ENCODE data around the gene TOP2A.

The TOP2A gene

GRCh38 chr17:40451420-40451819 is 33.7 kb upstream of the TOP2A start:
- no peak for DNase-seq

- DNase-seq: peak; percentile 53
These were observed 32.5 kb upstream of the TOP2A start for GRCh38 chr17:40450175-40450574.

DNA sequence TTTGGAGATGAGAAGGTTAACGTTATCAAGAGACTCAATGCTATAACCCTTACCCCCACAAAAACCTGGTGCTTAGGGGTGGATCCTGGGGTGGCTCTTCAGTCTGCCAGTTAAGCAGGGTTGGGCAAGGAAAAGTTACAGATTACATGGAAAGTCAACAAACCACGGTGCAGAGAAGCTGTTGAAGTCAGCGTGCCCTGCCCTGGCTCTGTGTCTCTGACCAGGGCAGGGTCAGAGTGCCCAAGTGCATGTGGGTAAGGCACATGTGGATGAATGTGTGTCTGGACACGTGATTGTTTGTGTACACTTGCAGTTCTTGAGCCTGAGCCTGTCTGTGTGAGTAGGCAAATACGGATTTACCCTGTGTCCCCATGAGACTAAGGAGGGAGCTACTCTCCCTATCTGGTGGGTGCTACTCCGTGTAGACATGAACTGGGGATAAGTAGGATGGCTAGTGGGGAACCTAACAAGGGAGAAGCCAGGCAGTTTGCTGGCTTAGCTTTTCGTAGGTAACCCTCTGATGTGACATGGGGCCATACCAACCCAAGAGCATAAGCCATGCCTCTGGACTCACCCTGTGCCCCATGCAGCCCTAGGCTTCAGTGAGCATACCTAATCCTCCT is 31.1 kb upstream of the TOP2A start:
- no peak for DNase-seq

- DNase-seq: no peak
These were observed 30.5 kb upstream of the TOP2A start for GRCh38 chr17:40448213-40448638.

DNA sequence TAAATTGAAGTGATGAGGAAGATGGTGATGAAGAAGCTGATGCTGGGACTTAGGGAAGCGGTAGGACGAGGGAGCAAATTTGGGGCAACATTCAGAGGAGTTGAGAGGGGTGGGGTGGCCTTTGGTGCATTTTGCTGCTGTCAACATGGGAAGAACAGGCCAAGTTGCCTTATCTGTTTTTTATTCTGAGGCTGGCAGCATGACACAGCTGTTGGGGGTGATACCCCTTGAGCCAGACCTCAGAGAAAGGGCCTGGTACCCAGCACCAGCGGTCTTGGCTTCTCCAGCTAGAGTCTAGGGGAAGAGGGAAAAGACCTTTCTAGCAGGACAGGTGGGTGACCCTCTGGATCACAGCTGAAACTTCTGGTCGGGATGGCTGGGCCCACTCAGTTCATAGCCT is 30.1 kb upstream of the TOP2A start:
- DNase-seq: no peak

DNA sequence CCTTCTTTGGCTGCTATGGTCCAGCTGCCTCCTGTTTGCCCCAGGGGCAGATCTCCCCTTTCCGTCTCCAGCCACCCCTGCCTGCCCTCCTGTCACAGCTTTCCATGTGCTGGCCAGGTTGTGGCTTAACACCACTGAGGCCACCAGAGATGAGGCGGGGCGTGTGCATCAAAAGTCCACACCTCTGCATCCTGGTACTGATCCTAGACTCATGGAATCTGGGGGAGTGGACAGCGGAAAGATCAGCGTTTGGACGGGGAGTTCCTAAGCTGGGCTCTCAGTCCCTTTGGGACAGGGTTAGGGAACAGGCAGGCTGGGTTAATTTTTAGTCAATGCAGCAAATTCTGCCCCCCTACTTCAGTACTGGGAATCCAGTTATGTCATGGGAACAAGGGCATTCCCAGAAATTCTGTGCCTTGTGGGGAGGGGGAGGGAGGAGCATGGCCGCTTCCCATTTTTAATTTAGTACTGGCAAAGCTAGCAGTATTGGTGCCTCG is 29.5 kb upstream of the TOP2A start:
- no peak for DNase-seq

GRCh38 chr17:40445751-40446468 is 28.2 kb upstream of the TOP2A start:
- DNase-seq: no peak

DNA sequence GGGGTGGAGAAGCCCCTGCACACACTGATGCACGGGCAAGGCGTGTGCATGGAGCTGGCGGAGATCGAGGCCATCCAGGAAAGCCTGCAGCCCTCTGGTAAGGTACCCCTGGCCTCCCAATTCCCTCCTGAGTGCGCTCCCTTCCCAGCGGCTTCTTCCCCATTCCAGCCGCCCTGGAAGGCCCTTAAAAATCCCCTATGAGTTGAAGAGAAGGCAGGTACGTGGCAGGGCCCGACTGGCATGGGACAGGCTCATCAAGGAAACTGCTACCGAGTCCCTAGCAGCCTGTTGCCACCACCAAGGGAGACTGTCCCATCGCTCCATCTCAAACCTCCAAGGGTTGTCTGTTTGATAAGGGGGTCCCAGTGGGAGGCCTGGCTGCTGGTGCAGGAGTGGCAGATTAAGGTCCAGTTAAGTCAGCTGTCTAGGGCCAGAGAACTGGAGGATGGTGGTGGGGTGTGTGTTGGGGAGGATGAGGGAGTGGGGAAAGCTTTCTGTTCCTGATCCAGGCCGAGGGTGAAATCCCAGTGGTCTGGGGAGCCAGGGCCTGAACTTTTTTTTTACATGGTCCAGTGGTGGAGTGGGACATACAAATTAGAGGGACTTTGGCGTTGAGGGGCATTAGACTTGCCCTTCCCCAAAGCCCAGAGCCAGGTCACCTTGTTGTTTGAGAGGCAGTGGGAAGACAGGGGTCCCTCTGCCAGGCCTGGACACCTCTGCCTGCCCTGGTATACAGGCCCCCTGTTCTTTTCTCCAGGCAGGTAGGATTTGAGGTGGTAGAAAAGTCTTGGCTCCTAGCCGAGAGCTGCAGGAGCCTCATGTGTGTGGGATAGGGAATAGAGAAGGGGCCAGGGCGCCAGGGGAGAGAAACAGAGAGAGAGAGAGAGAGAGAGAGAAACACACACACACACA is 26.5 kb upstream of the TOP2A start:
- no peak for DNase-seq

- DNase-seq: peak; percentile 69
These were observed 25.7 kb upstream of the TOP2A start, which contains the start of gene IGFBP4 for GRCh38 chr17:40443196-40443987. TSS of gene IGFBP4 (plus strand) at chr17:40443450. CDS start at chr17:40443736, 286 bp downstream.

GRCh38 chr17:40442392-40443195 is 24.9 kb upstream of the TOP2A start:
- DNase-seq: no peak

- DNase-seq: no peak
These were observed 22.5 kb upstream of the TOP2A start for GRCh38 chr17:40440166-40440565.

GRCh38 chr17:40437095-40437732 is 19.5 kb upstream of the TOP2A start:
- DNase-seq: no peak

GRCh38 chr17:40436636-40437035 is 18.9 kb upstream of the TOP2A start:
- DNase-seq: no peak

DNA sequence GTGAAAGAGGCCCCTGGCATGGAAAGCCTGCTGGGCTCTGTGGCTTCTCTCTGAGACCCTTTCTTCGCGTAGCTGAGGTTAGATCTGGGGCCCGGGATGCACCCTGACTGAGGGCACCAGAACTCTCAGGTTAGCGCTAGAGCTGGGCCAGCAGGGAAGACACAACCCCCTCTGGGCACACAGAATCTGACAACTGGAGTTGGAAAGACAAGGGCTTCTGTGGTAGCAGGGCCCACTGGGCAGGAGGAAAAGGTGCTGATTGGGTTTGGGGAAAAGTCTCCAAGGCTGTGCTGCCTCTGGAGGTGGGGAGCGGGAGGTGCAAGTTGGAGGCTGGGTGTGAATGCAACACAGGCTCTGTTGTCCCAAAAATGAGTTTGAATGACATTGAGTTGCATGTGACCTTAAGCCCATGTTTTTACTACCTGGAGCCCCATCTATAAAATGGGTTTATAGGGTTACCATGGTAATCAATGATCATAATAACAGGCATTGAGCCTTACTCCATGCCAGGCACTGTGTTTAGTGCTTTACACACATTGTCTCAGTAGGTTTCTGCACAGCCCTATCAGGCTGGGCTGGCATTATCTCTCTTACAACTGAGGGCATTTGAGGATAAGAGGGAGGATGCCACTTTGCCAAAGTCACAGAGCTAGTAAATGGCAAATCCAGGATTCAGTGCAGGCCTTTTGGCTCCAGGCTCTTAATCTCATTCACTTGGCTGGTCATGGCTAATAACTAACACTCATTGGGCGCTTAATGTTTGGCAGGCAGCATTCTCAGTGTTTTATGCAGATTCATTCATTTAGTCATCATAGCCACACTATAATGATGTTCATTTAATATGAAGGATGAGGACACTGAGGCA is 16.1 kb upstream of the TOP2A start:
- no peak for DNase-seq

DNA sequence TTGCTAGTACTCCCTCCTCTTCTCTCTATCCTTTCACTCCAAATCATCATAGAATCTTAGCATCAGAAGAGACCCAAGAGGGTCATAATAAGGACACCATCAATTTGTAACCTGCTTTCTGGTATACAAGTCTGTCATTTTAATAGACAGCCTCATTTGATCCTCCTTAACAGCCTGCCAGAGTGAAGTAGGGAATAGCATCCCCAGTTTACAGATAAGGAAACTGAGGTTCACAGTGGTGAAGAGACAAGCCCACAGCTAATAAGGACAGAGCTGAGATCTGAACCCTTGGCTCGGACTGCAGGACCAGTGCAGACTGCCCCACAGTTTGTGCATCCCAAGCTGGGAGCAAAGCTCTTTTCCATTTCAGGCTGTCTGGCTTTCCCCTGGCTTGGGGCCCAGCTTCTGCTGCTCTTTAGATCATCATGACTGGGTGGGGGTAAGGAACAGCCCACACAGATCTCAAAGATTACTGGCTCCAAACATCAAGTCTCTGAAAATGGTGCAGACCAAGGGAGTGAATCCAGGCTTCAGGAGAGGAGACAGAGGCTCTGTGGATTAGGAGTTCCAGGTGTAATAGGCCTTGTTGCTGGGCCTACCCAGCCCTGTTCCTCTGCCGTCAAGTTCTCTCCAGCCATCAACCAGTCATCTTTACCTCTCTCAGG is 15.3 kb upstream of the TOP2A start:
- no peak for DNase-seq

DNA sequence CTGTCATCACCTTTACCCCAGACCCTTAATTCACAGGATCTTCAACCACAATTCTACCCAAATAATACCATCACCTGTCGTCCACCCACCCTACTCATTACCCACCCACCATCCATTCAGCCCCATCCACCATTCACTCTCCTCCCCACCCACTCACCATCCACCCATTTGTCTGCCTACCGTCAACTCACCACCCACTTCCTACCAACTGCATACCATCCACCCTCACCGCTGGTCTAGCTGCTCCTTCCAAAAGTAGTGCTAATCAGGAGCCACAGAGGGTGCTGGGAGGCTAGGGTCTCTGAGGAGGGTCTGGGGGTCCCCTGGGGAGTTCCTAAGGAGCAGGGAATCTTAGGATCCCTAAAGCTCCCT is 13.5 kb upstream of the TOP2A start:
- DNase-seq: no peak

DNA sequence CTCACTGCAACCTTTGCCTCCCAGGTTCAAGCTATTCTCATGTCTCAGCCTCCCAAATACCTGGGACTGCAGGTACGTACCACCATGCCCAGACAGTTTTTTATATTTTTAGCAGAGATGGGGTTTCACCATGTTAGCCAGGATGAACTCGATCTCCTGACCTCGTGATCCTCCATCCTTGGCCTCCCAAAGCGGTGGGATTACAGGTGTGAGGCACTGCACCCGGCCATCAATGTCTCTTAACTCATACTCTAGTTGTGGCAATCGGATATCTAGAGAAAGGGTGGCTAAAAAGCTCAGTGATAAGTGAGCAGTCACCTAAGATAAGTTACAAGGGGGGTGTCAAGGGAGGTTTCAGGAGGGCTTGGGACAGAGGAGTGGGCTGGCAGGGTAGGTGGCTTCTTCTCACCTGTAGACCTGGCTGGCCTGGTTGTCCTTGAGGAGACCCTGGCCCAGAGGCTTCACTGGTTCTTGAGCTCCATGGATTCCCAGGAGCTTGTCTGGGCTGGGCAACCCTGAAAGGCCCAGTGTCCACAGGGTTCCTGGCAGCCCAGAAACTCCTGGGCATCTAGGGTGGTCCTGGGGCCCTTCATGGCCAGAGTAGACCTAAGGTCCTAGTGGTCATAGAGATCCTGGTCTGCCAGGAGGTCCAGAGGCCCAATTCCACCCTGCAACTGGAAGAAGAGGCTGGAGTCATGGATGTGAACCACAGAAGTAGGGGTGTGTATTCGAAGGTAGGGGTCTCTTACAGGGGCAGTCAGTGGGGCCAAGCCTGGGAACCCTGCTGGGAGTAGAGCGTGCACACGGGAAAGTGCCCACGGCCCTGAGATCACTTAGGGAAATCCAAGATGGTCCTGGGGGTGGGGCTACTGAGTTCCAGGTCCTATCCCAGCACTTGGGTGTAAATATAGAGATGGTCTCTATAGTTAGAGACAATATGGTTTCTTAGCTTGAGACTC is 12.9 kb upstream of the TOP2A start:
- DNase-seq: no peak

DNA sequence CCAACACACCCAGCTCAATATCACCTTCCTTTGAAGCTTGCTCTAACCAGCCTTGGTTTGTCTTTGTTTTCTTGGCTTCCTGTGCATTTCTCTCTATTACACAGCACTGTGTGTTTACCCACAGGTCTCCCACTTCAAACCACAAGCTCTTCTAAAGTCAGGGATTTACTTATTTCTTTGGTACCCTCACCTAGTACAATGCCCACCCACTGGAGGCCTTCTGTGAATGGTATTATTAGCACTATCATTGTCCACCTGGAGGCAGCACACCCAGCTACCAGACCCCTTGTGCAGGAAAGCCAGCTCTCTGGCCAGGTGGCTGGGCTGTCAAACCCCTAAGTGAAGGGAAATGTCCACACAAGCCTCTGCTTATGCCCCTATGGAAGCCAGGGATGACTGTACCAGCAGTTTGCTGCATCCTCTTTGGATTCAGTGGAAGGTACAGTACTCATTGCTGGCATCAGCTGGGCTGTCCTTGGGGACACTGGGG is 9.4 kb upstream of the TOP2A start:
- peak; percentile 36 for DNase-seq

Measured in CD4-positive, alpha-beta T cell treated with Interleukin-17A for 1 hour (primary cell).